T-helper 1 cell treated with Interleukin-12 subunit alpha and Interleukin-12 subunit beta and Interleukin-4 antibody, amounts not matched to agents 30 ng/mL and 1 ng/mL, for 36 hours (primary cell): ENCODE data around the gene DRC1. TPM values are rescaled to one million over a fixed set of nuclear protein-coding genes. Genes with fewer than 3 reads are reported as not detected.

Source experiments
- intact Hi-C: fragments of 100-400 bp; cut with micrococcal nuclease; formaldehyde crosslinking; loops from one replicate; pipeline ENCODE4 v1.15.1; 2024
- total RNA-seq: library from RNA; stranded (reverse); gene quantifications from 2 replicates; pipeline ENCODE4 v1.2.3, GENCODE V29; 2022

The DRC1 gene
- total RNA-seq, 1 donor from 2014 or later, result not detected

GRCh38 chr2:26396734-26397298 is 4.9 kb upstream of the DRC1 start:
- intact Hi-C loops, result loop anchor here (5.0 kb wide), 1 partner anchor 50 kb away; the partner anchor contains the start of genes ADGRF3 and SELENOI

GRCh38 chr2:26399771-26400376 is 1.8 kb upstream of the DRC1 start:
- intact Hi-C loops, result loop anchor here (5.0 kb wide), 1 partner anchor 53 kb away; the partner anchor contains the start of genes ADGRF3 and SELENOI

GRCh38 chr2:26400723-26401122 is 997 bp upstream of the DRC1 start:
- intact Hi-C loops, result no loop called here

- intact Hi-C loops, result no loop called here
Observed at GRCh38 chr2:26407526-26407925, 5.8 kb downstream of the DRC1 start.

- intact Hi-C loops, result loop anchor here (2.0 to 5.0 kb wide), 2 partner anchors 161 to 532 kb away; partner anchors contain the start of gene ASXL2
Observed at GRCh38 chr2:26409785-26410184, 8.1 kb downstream of the DRC1 start.

GRCh38 chr2:26410764-26411243 is 9.1 kb downstream of the DRC1 start:
- intact Hi-C loops, result loop anchor here (2.0 to 5.0 kb wide), 2 partner anchors 162 to 534 kb away; partner anchors contain the start of gene ASXL2

- intact Hi-C loops, result loop anchor here (2.0 to 5.0 kb wide), 2 partner anchors 163 to 534 kb away; partner anchors contain the start of gene ASXL2
Observed at GRCh38 chr2:26411419-26411818, 9.7 kb downstream of the DRC1 start.

- intact Hi-C loops, result loop anchor here (1.0 to 5.0 kb wide), 2 partner anchors 65 to 535 kb away; partner anchors contain the start of gene ASXL2
Observed at GRCh38 chr2:26412091-26412673, 10.5 kb downstream of the DRC1 start.

GRCh38 chr2:26414311-26414710 is 12.6 kb downstream of the DRC1 start:
- intact Hi-C loops, result loop anchor here (5.0 kb wide), 1 partner anchor 537 kb away; the partner anchor contains the start of gene ASXL2

GRCh38 chr2:26421961-26422360 is 20.2 kb downstream of the DRC1 start:
- intact Hi-C loops, result no loop called here

- intact Hi-C loops, result no loop called here
Observed at GRCh38 chr2:26422947-26423629, 21.4 kb downstream of the DRC1 start.

GRCh38 chr2:26423750-26424149 is 22.0 kb downstream of the DRC1 start:
- intact Hi-C loops, result no loop called here

- intact Hi-C loops, result no loop called here
Observed at GRCh38 chr2:26424221-26424620, 22.5 kb downstream of the DRC1 start.

GRCh38 chr2:26428846-26429245 is 27.1 kb downstream of the DRC1 start:
- intact Hi-C loops, result no loop called here

- intact Hi-C loops, result no loop called here
Observed at GRCh38 chr2:26429779-26430578, 28.3 kb downstream of the DRC1 start.

GRCh38 chr2:26430826-26431225 is 29.1 kb downstream of the DRC1 start:
- intact Hi-C loops, result no loop called here

GRCh38 chr2:26432363-26432762 is 30.6 kb downstream of the DRC1 start:
- intact Hi-C loops, result no loop called here

GRCh38 chr2:26432859-26433258 is 31.1 kb downstream of the DRC1 start:
- intact Hi-C loops, result no loop called here

GRCh38 chr2:26435106-26435505 is 33.4 kb downstream of the DRC1 start:
- intact Hi-C loops, result no loop called here

- intact Hi-C loops, result no loop called here
Observed at GRCh38 chr2:26438526-26438925, 36.8 kb downstream of the DRC1 start.

GRCh38 chr2:26438926-26439325 is 37.2 kb downstream of the DRC1 start:
- intact Hi-C loops, result no loop called here
